GM13977 (cell line): Measurements from ENCODE around the gene RAPGEF3.
A peak's percentile ranks its signal among the peaks of the same experiment; 100 is the strongest.

Experiments used
- DNase-seq: peaks from one replicate; pipeline ENCODE4 v3.0.0; 2012; ENCODE audit warnings: low spot score
- CTCF ChIP-seq: IDR thresholded peaks from 2 replicates; pipeline ENCODE4 v1.5.1; 2012; ENCODE audit warnings: mild to moderate bottlenecking, control low read depth; ENCODE audit not compliant: insufficient read depth; ENCODE audit errors: extremely low read depth, missing control alignments
- in situ Hi-C: fragments of 300-500 bp; cut with MboI; formaldehyde crosslinking; loops from one replicate; pipeline ENCODE4 v1.12.0; 2022; ENCODE audit warnings: low sequenced_read_pairs, low pct_unique_long_range_greater_than_20kb, mixed read lengths, inconsistent platforms; ENCODE audit not compliant: unreplicated experiment

The RAPGEF3 gene

GRCh38 chr12:47767216-47767724 lies 8.6 kb upstream of the RAPGEF3 start:
- peak; percentile 76 for DNase-seq
- in situ Hi-C loops, result no loop called here
- peak; percentile 73 for TF ChIP-seq CTCF

- in situ Hi-C loops, result no loop called here
- DNase-seq, result no peak
- no peak for TF ChIP-seq CTCF
Observed at GRCh38 chr12:47766502-47767215, 8.0 kb upstream of the RAPGEF3 start.

- no peak for DNase-seq
- in situ Hi-C loops, result no loop called here
- TF ChIP-seq CTCF, result no peak
Observed at GRCh38 chr12:47763481-47764346, 5.0 kb upstream of the RAPGEF3 start.

- in situ Hi-C loops, result no loop called here
- DNase-seq, result no peak
- no peak for TF ChIP-seq CTCF
Observed at GRCh38 chr12:47762850-47763465, 4.3 kb upstream of the RAPGEF3 start.

- in situ Hi-C loops, result no loop called here
- no peak for DNase-seq
Observed at GRCh38 chr12:47758584-47758833, 171 bp downstream of the RAPGEF3 start.

More at GRCh38 chr12:47758584-47758833, 171 bp downstream of the RAPGEF3 start:
- TF ChIP-seq CTCF, result no peak
